GM18505 (cell line): Measurements from ENCODE around the gene ELOVL6.

Source experiments
- ATAC-seq: cut with Tn5 transposase; IDR thresholded peaks from one replicate; pipeline ENCODE4 v1.9.1; 2021; ENCODE audit not compliant: unreplicated experiment
- POLR2A ChIP-seq: IDR thresholded peaks from 4 replicates; pipeline ENCODE4 v1.6.1; 2011; ENCODE audit warnings: borderline replicate concordance; ENCODE audit not compliant: insufficient read depth, insufficient read length; ENCODE audit errors: extremely low read depth

The ELOVL6 gene

DNA sequence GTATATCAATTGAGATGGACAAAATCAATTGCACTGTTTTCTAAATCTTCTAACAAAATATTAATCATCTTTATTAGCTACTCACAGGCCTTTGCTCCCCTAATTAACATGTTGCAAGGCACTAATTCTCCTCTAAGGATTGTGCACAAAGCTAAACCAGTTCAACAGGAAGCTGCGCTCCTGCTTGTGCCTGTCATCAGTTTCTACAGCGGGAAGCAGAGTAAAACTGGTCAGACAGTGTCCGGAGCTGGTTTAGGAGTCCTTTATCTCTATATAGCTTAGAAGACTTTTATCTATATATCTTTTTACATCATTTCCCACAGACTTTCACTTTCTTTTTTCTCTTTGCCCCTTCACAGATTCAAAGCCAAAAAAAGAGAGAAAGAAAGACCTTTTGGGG, 79.1 kb downstream of the ELOVL6 start:
- peak; percentile 52 for ATAC-seq
- TF ChIP-seq POLR2A, result no peak

- no peak for TF ChIP-seq POLR2A
- ATAC-seq, result no peak
Observed at GRCh38 chr4:110112056-110112455, 86.4 kb downstream of the ELOVL6 start.

- no peak for TF ChIP-seq POLR2A
- ATAC-seq, result no peak
Observed at GRCh38 chr4:110109455-110109854, 89.0 kb downstream of the ELOVL6 start.

DNA sequence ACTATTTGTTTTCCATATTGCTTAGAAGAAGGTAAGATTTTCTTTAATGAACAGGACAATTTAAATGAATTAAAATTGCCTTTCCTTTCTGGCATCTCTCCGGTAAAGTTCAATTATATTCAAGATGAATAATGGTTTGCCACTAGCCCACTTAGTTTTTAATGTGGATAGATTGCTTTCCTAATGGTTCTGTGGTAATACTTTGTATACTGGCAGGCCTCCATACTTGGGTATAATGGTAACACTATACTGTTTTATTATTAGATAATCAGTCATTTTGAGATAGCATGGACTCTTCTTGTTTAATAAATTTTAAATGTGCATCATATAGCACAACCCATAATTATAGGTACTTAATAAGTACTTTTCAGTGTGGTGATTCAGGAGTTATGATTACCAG, 89.5 kb downstream of the ELOVL6 start:
- no peak for ATAC-seq
- no peak for TF ChIP-seq POLR2A

DNA sequence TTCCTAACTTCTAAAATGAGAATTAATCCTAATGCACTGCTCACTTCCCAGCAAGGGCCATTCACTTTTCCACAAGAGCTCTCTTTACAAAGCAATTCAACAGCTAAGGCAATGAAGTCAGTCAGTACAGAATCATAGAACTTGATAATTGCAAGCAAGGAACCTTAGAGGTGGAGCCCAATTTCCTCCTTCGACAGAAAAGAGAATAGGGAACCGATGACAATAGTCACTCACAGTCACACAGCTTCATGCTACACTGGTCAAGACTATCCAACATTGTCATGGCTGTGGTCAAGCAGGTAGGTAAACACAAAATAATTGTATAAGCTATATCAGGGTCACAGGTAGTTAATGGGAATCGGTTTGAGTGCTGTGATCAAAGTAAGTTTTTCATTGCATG, 90.0 kb downstream of the ELOVL6 start:
- no peak for TF ChIP-seq POLR2A
- peak; percentile 97 for ATAC-seq

DNA sequence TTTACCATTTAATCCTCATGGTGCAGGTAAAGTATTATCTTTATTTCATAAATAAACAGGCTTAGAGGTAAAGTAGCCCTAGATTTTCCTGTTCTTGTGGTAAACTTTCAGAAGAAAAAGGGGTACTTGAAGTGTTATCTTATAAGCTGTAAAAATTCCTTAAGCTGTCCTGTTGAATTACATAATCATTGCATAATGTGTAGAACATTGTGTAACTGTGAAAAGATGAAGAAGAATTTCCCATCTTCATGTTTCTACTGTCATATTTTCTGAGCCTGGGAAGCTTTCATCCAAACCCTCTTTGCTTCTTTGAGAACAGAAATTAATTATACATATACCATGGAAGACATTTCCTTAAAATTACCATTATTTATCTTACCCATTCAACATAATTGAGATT, 90.5 kb downstream of the ELOVL6 start:
- ATAC-seq, result no peak
- no peak for TF ChIP-seq POLR2A

DNA sequence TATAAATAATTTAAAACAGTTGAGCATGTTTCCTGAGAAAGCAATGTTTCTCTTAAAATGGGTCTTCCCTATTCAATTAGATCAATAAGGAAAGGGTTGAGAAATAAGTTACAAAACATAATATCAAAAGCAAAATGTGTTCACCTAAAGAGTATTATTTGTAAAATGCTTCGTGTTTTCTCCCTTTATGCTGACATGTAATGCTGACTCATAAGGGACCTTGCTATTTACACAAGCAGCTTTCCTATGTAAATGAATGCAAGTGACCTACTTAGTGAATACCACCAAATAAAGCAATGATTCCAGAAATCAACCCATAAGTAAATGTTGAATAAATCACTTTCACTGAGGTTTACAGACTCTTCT, 91.5 kb downstream of the ELOVL6 start:
- no peak for TF ChIP-seq POLR2A
- peak; percentile 55 for ATAC-seq

- ATAC-seq, result no peak
- no peak for TF ChIP-seq POLR2A
Observed at GRCh38 chr4:110104661-110105060, 93.8 kb downstream of the ELOVL6 start.

GRCh38 chr4:110099638-110100037, 98.8 kb downstream of the ELOVL6 start:
- ATAC-seq, result no peak
- no peak for TF ChIP-seq POLR2A

DNA sequence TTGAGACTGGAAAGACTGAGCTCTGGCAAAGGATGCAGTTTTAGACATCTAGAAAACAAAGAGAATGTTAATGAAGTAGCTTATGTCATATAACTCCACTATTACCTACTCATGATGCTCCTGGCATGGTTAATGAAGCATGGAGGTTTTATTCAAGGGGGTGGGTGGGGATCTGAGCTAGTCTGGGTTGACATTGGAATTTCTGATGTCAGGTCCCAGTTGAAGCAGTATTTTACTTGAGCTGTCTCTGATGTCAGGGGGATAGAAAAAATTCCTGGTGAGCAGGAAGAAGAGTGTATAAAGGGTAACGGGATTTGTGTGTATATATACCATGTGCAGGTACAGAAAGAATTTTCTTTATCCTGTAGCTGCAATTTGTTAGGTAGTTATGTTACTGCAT, 102.0 kb downstream of the ELOVL6 start:
- no peak for ATAC-seq
- no peak for TF ChIP-seq POLR2A

DNA sequence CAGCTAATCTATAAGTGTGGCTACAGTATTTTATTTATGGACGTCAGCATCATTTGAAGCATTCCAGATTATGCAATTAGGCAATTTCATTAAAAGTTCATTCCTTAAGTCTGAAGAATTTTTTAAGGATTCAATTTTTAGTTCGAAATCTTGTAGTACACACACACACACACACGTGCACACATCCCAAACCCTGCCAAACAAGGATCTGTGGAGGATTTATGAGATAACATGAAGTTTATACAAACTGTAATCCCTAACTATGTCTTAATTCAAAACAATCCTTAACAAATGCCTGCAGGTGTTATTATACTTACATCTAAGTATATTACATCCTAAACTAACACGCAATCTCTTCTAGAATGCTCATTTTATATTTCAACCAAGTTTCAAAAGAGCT, 105.8 kb downstream of the ELOVL6 start:
- TF ChIP-seq POLR2A, result no peak
- no peak for ATAC-seq

DNA sequence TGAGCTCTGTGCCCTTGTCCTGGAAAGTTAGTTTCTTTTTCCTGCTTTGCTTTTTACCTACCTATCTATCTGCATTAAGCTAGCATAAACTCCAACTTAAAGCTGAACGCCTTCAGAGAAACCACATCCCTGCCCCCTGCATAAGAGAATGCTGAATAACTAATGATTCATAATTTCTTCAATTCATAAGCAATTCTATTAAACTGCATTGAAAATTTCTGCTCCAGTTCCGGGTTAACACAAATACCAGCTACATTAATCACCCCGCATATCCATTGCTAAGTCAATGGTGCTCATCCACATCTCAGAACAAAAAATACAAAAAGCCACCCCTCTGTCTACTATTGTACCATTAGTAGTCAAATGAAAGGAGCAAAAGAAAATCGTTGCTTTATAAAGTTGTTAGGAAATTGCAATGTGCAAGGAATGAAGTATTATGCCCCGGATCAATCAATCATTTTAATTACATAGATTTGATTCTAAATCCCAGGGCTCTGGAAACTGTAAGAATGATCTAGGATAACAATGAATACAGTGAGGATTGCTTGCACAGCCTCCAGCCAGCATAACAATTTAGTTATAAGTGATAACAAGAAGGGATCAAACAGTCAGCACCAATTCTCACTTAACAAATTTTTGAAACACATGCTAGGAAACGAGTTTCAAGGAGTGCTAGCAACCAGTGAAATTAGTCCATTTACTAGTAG, 106.8 kb downstream of the ELOVL6 start:
- TF ChIP-seq POLR2A, result no peak
- no peak for ATAC-seq

GRCh38 chr4:110088670-110089069, 109.7 kb downstream of the ELOVL6 start:
- peak; percentile 56 for ATAC-seq

GRCh38 chr4:110087070-110087708, 111.2 kb downstream of the ELOVL6 start:
- no peak for TF ChIP-seq POLR2A
- ATAC-seq, result no peak

More at GRCh38 chr4:110088670-110089069, 109.7 kb downstream of the ELOVL6 start:
- TF ChIP-seq POLR2A, result no peak
